ENCODE results near the gene FAM131A.

DNA sequence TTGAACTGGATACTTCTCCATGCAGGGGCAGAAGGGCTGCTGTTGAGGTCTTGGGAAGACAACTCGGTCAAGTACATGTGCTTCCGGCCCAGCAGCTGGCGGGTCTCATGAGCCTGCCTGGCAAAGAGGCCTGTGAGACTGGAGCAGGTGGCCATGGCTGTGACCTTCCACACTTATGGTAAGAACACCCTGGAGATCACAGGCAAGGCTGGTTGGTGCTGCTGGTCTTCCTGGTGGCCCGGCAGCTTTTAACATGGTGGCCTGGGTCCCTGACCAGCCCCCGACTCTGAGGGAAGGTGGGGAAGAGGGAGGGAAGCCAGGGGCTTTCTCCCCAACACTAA lies 57.9 kb downstream of the FAM131A start:
- TF ChIP-seq POLR2A (IDR thresholded peaks at IDR 0.05; ENCODE audit: low read length) (no peak), GATA1 (IDR thresholded peaks at IDR 0.05; ENCODE audit: low read depth, low read length) (no peak)

All from erythroblast (primary cell).